NCI-H2029 (cell line): ENCODE results near the gene BIN1.
"Not testable (repeated sequence)": the region's sequence is repeated elsewhere in the genome, so short reads cannot be mapped to it uniquely, and the experiment has no call there.

Experiments
- DNase-seq: peaks from one replicate; lab custom pipeline; 2025; lab: John Stamatoyannopoulos, UW

The BIN1 gene

GRCh38 chr2:127046579-127046978 lies 60.4 kb downstream of the BIN1 start:
- DNase-seq, result no peak

GRCh38 chr2:127045792-127046501 lies 61.0 kb downstream of the BIN1 start:
- no peak for DNase-seq

- no peak for DNase-seq
Measured at GRCh38 chr2:127044977-127045661, 61.8 kb downstream of the BIN1 start.

GRCh38 chr2:127044165-127044718 lies 62.7 kb downstream of the BIN1 start:
- DNase-seq, result no peak

- DNase-seq, result no peak
Measured at GRCh38 chr2:127043367-127044164, 63.4 kb downstream of the BIN1 start.

GRCh38 chr2:127041259-127041970 lies 65.5 kb downstream of the BIN1 start:
- no peak for DNase-seq

- no peak for DNase-seq
Measured at GRCh38 chr2:127040169-127040568, 66.8 kb downstream of the BIN1 start.

- DNase-seq, result no peak
Measured at GRCh38 chr2:127039387-127040031, 67.4 kb downstream of the BIN1 start.

- peak; percentile 6 for DNase-seq
Measured at GRCh38 chr2:127037476-127037875, 69.5 kb downstream of the BIN1 start.

GRCh38 chr2:127034883-127035611 lies 71.9 kb downstream of the BIN1 start:
- DNase-seq, result no peak

- DNase-seq, result no peak
Measured at GRCh38 chr2:127034051-127034450, 72.9 kb downstream of the BIN1 start.

GRCh38 chr2:127032621-127033020 lies 74.3 kb downstream of the BIN1 start:
- DNase-seq, result no peak

- DNase-seq, result no peak
Measured at GRCh38 chr2:127029350-127030051, 77.5 kb downstream of the BIN1 start.

GRCh38 chr2:127028745-127029144 lies 78.2 kb downstream of the BIN1 start:
- DNase-seq, result not testable (repeated sequence)

GRCh38 chr2:127027715-127028114 lies 79.2 kb downstream of the BIN1 start:
- DNase-seq, result no peak

- peak; percentile 46 for DNase-seq
Measured at GRCh38 chr2:127025359-127026166, 81.4 kb downstream of the BIN1 start.

GRCh38 chr2:127024769-127025358 lies 82.1 kb downstream of the BIN1 start:
- no peak for DNase-seq

- no peak for DNase-seq
Measured at GRCh38 chr2:127023504-127023903, 83.5 kb downstream of the BIN1 start.

- no peak for DNase-seq
Measured at GRCh38 chr2:127022817-127023216, 84.1 kb downstream of the BIN1 start.
